CD14-positive monocyte (primary cell): ENCODE measurements around the gene TRIM15. TPM values are rescaled to one million over a fixed set of nuclear protein-coding genes. Genes with fewer than 3 reads are reported as not detected.
A peak's percentile ranks its signal among the peaks of the same experiment; 100 is the strongest.

Experiments
- DNase-seq, 3 donors: peaks; one replicate each; pipeline ENCODE4 v3.0.0-alpha.2; 2011 to 2022
- H2AFZ ChIP-seq: 2 replicates; pipeline ENCODE4 v1.6.0; 2012; ENCODE audit warnings: mild to moderate bottlenecking, low read depth, low read length, inconsistent platforms; ENCODE audit not compliant: insufficient read depth, poor library complexity, severe bottlenecking
- H3K27ac ChIP-seq, 2 donors: 1 replicate in 1 of 2; 2 replicates in 1 of 2; pipeline ENCODE4 v1.5.1; 2012 to 2013; ENCODE audit warnings: low read length in 2 of 2, control low read depth in 1 of 2, inconsistent platforms in 1 of 2, low read depth in 1 of 2, mild to moderate bottlenecking in 1 of 2
- H3K27me3 ChIP-seq, 2 donors: one replicate each; pipeline versions ENCODE4 v1.6.0 to v1.6.1; 2011 to 2013; ENCODE audit warnings: low read length in 2 of 2; ENCODE audit not compliant: control insufficient read depth in 2 of 2, insufficient read depth in 2 of 2
- H3K36me3 ChIP-seq, 2 donors: replicated peaks in 1 of 2; 1 replicate in 1 of 2; 2 replicates in 1 of 2; pipeline versions ENCODE4 v1.5.1 to v1.6.1; 2012 to 2013; ENCODE audit warnings: low read length in 2 of 2, control low read depth in 1 of 2, inconsistent platforms in 1 of 2, mild to moderate bottlenecking in 1 of 2; ENCODE audit not compliant: insufficient read depth in 2 of 2, control insufficient read depth in 1 of 2
- H3K4me1 ChIP-seq, 2 donors: 1 replicate in 1 of 2; 2 replicates in 1 of 2; pipeline versions ENCODE4 v1.5.1 to v1.6.1; 2012 to 2013; ENCODE audit warnings: low read length in 2 of 2, control low read depth in 1 of 2, inconsistent platforms in 1 of 2, mild to moderate bottlenecking in 1 of 2, moderate library complexity in 1 of 2; ENCODE audit not compliant: insufficient read depth in 2 of 2, control insufficient read depth in 1 of 2
- H3K4me2 ChIP-seq: replicated peaks from 2 replicates; pipeline ENCODE3; 2012; ENCODE audit warnings: low read length, moderate library complexity, mild to moderate bottlenecking; ENCODE audit not compliant: poor library complexity, severe bottlenecking; ENCODE audit errors: extremely low read depth
- H3K4me3 ChIP-seq, 3 experiments: fragments of 200-600 bp in 1 of 3; sonication (generic) in 1 of 3; replicated peaks in 1 of 3; 1 replicate in 2 of 3; 2 replicates in 1 of 3; pipeline ENCODE4 v1.5.1; 2011 to 2013; ENCODE audit warnings: low read length in 3 of 3, mild to moderate bottlenecking in 3 of 3, control low read depth in 2 of 3, low read depth in 2 of 3, inconsistent platforms in 1 of 3, moderate library complexity in 1 of 3
- H3K79me2 ChIP-seq: 2 replicates; pipeline ENCODE4 v1.6.0; 2012; ENCODE audit warnings: mild to moderate bottlenecking, control low read depth, inconsistent platforms, low read length, moderate library complexity; ENCODE audit not compliant: insufficient read depth
- H3K9ac ChIP-seq: 2 replicates; pipeline ENCODE4 v1.6.0; 2017; ENCODE audit warnings: low read length, mild to moderate bottlenecking; ENCODE audit not compliant: insufficient read depth, poor library complexity, severe bottlenecking
- H3K9me3 ChIP-seq, 2 donors: replicated peaks in 1 of 2; 1 replicate in 1 of 2; 2 replicates in 1 of 2; pipeline versions ENCODE4 v1.5.1 to v1.6.1; 2012 to 2013; ENCODE audit warnings: low read length in 2 of 2, control low read depth in 1 of 2; ENCODE audit not compliant: control insufficient read depth in 1 of 2, insufficient read depth in 1 of 2
- H4K20me1 ChIP-seq: 2 replicates; pipeline ENCODE4 v1.6.0; 2012; ENCODE audit warnings: mild to moderate bottlenecking, low read length, control low read depth, moderate library complexity; ENCODE audit not compliant: insufficient read depth
- H3K27ac Mint-ChIP-seq, 7 donors: one replicate each; pipeline ENCODE4 v1.8.0; 2020; ENCODE audit warnings: mild to moderate bottlenecking in 7 of 7, mixed read lengths in 7 of 7, moderate library complexity in 6 of 7, inconsistent platforms in 2 of 7
- H3K27me3 Mint-ChIP-seq, 3 donors: one replicate each; pipeline ENCODE4 v1.8.0; 2021 to 2022; ENCODE audit warnings: low read depth in 3 of 3, mild to moderate bottlenecking in 3 of 3, mixed read lengths in 3 of 3, moderate library complexity in 3 of 3, inconsistent platforms in 1 of 3
- H3K36me3 Mint-ChIP-seq, 2 donors: one replicate each; pipeline ENCODE4 v1.8.0; 2020; ENCODE audit warnings: mixed read lengths in 2 of 2, inconsistent platforms in 1 of 2, mild to moderate bottlenecking in 1 of 2
- H3K4me1 Mint-ChIP-seq: one replicate; pipeline ENCODE4 v1.8.0; 2020; ENCODE audit warnings: mild to moderate bottlenecking, mixed read lengths
- H3K4me3 Mint-ChIP-seq, 2 donors: one replicate each; pipeline ENCODE4 v1.8.0; 2020; ENCODE audit warnings: mild to moderate bottlenecking in 2 of 2, mixed read lengths in 2 of 2, moderate library complexity in 1 of 2
- H3K9me3 Mint-ChIP-seq, 7 donors: one replicate each; pipeline ENCODE4 v1.8.0; 2020 to 2022; ENCODE audit warnings: mixed read lengths in 7 of 7, mild to moderate bottlenecking in 6 of 7, moderate library complexity in 6 of 7, inconsistent platforms in 2 of 7
- WGBS: methylation state at CpG from one replicate; pipeline ENCODE4 v1.1.5; 2013; ENCODE audit warnings: missing lambda C conversion rate; ENCODE audit not compliant: insufficient coverage; 5-methylcytosine and 5-hydroxymethylcytosine counted together
- intact Hi-C, 2 donors: fragments of 100-400 bp; cut with micrococcal nuclease; formaldehyde crosslinking; loops; one replicate each; pipeline versions ENCODE4 v1.15.0 to v1.15.1; 2023
- polyA plus RNA-seq, 3 donors: library from polyadenylated mRNA; depleted of rRNA in 1 of 3; unstranded in 2 of 3; stranded (reverse) in 1 of 3; fragments of 300-500 nt in 2 of 3; fragments of >200 nt in 1 of 3; fragmentation: Illumina TruSeq in 2 of 3; gene quantifications; 1 replicate in 2 of 3; 2 replicates in 1 of 3; pipeline ENCODE4 v1.2.3, GENCODE V29; 2012 to 2021
- TF ChIP-seq, protein P1 (sequence below): fragments of 200-600 bp; IDR thresholded peaks from one replicate; pipeline ENCODE4 v1.8.0; 2022; ENCODE audit warnings: antibody characterized with exemption, mild to moderate bottlenecking

TRIM15 gene
- polyA plus RNA-seq, 3 donors, result not detected

GRCh38 chr6:30211306-30211705, 48.0 kb downstream of the TRIM15 start:
- no CpG with 5 or more reads among the region's 2 CpGs for WGBS
- H3K9ac ChIP-seq, result no peak overlapping the region
- no peaks in the 10 kb centered on the region for H3K9me3 Mint-ChIP-seq

GRCh38 chr6:30211899-30212298, 48.6 kb downstream of the TRIM15 start:
- WGBS, result 100% methylated on average over 1 of the region's 3 CpGs
- H3K4me1 ChIP-seq, result peaks cover 34 to 35% of the 10 kb centered on the region in 2 donors

More at GRCh38 chr6:30211306-30211705, 48.0 kb downstream of the TRIM15 start:
- Histone ChIP-seq H3K79me2 (peaks cover 65% of the 10 kb centered on the region), H4K20me1 (peaks cover 57% of the 10 kb centered on the region), H3K4me3 (peak overlapping the region in 1 of 3 experiments; percentile 88), H3K36me3 (peaks cover 8 to 25% of the 10 kb centered on the region in 2 donors), H2AFZ (no peak overlapping the region), H3K4me2 (peak overlapping the region; percentile 86), H3K9me3 (no peaks in the 10 kb centered on the region), H3K27ac (no peak overlapping the region), H3K27me3 (no peaks in the 10 kb centered on the region), H3K4me1 (peaks cover 34 to 35% of the 10 kb centered on the region in 2 donors)
- H3K4me1 Mint-ChIP-seq, result peaks cover 60% of the 10 kb centered on the region
- TF ChIP-seq, protein P1, sequence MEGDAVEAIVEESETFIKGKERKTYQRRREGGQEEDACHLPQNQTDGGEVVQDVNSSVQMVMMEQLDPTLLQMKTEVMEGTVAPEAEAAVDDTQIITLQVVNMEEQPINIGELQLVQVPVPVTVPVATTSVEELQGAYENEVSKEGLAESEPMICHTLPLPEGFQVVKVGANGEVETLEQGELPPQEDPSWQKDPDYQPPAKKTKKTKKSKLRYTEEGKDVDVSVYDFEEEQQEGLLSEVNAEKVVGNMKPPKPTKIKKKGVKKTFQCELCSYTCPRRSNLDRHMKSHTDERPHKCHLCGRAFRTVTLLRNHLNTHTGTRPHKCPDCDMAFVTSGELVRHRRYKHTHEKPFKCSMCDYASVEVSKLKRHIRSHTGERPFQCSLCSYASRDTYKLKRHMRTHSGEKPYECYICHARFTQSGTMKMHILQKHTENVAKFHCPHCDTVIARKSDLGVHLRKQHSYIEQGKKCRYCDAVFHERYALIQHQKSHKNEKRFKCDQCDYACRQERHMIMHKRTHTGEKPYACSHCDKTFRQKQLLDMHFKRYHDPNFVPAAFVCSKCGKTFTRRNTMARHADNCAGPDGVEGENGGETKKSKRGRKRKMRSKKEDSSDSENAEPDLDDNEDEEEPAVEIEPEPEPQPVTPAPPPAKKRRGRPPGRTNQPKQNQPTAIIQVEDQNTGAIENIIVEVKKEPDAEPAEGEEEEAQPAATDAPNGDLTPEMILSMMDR, result no peak
- H3K36me3 Mint-ChIP-seq, result peaks cover 32 to 41% of the 10 kb centered on the region in 2 donors
- no peak for DNase-seq
- intact Hi-C loops, result loop anchor here (5.0 to 10.0 kb wide), 3 partner anchors 116 to 183 kb away; partner anchors contain the start of genes TRIM39 (in 2 of the 2) and PPP1R11 (in 1 of the 2)
- H3K27me3 Mint-ChIP-seq, result peaks cover 0 to 2% (median 0%) of the 10 kb centered on the region in 3 donors
- H3K4me3 Mint-ChIP-seq, result peak overlapping the region in 1 of 2 donors; percentile 36
- H3K27ac Mint-ChIP-seq, result peak overlapping the region in 1 of 7 donors; percentile 15

More at GRCh38 chr6:30211899-30212298, 48.6 kb downstream of the TRIM15 start:
- Histone ChIP-seq H3K27me3 (no peaks in the 10 kb centered on the region), H3K4me3 (peak overlapping the region; percentile 84 to 95 (median 88)), H3K27ac (peak overlapping the region in 1 of 2 donors; percentile 95), H2AFZ (no peak overlapping the region), H3K9me3 (no peaks in the 10 kb centered on the region), H3K9ac (peak overlapping the region; percentile 88), H3K36me3 (peaks cover 8 to 22% of the 10 kb centered on the region in 2 donors), H4K20me1 (peaks cover 51% of the 10 kb centered on the region), H3K4me2 (peak overlapping the region; percentile 86), H3K79me2 (peaks cover 59% of the 10 kb centered on the region)
- no peaks in the 10 kb centered on the region for H3K9me3 Mint-ChIP-seq
- no peak for DNase-seq
- intact Hi-C loops, result loop anchor here (5.0 to 10.0 kb wide), 3 partner anchors 115 to 183 kb away; partner anchors contain the start of genes TRIM39 (in 2 of the 2) and PPP1R11 (in 1 of the 2)
- peaks cover 30 to 37% of the 10 kb centered on the region in 2 donors for H3K36me3 Mint-ChIP-seq
- H3K4me3 Mint-ChIP-seq, result peak overlapping the region; percentile 96 to 99
- TF ChIP-seq, protein P1, result no peak
- H3K27me3 Mint-ChIP-seq, result peaks cover 0 to 2% (median 0%) of the 10 kb centered on the region in 3 donors
- H3K4me1 Mint-ChIP-seq, result peaks cover 55% of the 10 kb centered on the region
- H3K27ac Mint-ChIP-seq, result peak overlapping the region in 3 of 7 donors; percentile 96 to 99 (median 98)
